HepG2 (cell line): Measurements from ENCODE around the gene PXMP4. TPM values are rescaled to one million over a fixed set of nuclear protein-coding genes. Genes with fewer than 3 reads are reported as not detected.

Experiments
- BRD4 ChIP-seq: sonication (generic); formaldehyde crosslinking; IDR thresholded peaks from 2 replicates; pipeline ENCODE4 v1.4.0; 2020; ENCODE audit warnings: missing genetic modification reagents
- CSRNP1 ChIP-seq: sonication (generic); formaldehyde crosslinking; IDR thresholded peaks from 2 replicates; pipeline ENCODE4 v1.8.1; 2023; ENCODE audit warnings: mild to moderate bottlenecking, missing genetic modification reagents
- FOXA1 ChIP-seq, 2 experiments: fragments of 450-650 bp in 1 of 2; sonication (generic) in 1 of 2; formaldehyde crosslinking in 1 of 2; IDR thresholded peaks; 2 replicates each; pipeline versions ENCODE4 v1.4.0 to v1.6.1; 2016 to 2020; ENCODE audit warnings: missing genetic modification reagents in 1 of 2
- MEIS2 ChIP-seq: sonication (generic); formaldehyde crosslinking; IDR thresholded peaks from 2 replicates; pipeline ENCODE4 v1.9.0; 2021; ENCODE audit warnings: mild to moderate bottlenecking, missing genetic modification reagents
- PATZ1 ChIP-seq: sonication (generic); formaldehyde crosslinking; IDR thresholded peaks from 2 replicates; pipeline ENCODE4 v1.4.0; 2020; ENCODE audit warnings: missing genetic modification reagents
- POLR2AphosphoS5 ChIP-seq: IDR thresholded peaks from 2 replicates; pipeline ENCODE4 v1.6.1; 2012; ENCODE audit warnings: low read depth, low read length
- PPARG ChIP-seq: conservative IDR thresholded peaks from 2 replicates; pipeline ENCODE4 v1.6.1; 2016; ENCODE audit warnings: missing biosample characterization, missing genetic modification reagents
- RFX1 ChIP-seq: fragments of 450-650 bp; IDR thresholded peaks from 2 replicates; pipeline ENCODE4 v1.6.1; 2017
- STAG1 ChIP-seq: sonication (generic); formaldehyde crosslinking; IDR thresholded peaks from 2 replicates; pipeline ENCODE4 v1.4.0; 2020; ENCODE audit warnings: missing genetic modification reagents
- THAP9 ChIP-seq: sonication (generic); formaldehyde crosslinking; IDR thresholded peaks from 2 replicates; pipeline ENCODE4; 2020; ENCODE audit warnings: missing genetic modification reagents, mild to moderate bottlenecking, borderline replicate concordance
- ZFY ChIP-seq: sonication (generic); formaldehyde crosslinking; IDR thresholded peaks from 2 replicates; pipeline ENCODE4 v1.4.0; 2020; ENCODE audit warnings: missing genetic modification reagents
- ZNF180 ChIP-seq: sonication (generic); formaldehyde crosslinking; IDR thresholded peaks from 2 replicates; pipeline ENCODE4 v1.4.0; 2020; ENCODE audit warnings: low read depth, missing genetic modification reagents, borderline replicate concordance
- ZNF317 ChIP-seq: sonication (generic); formaldehyde crosslinking; IDR thresholded peaks from 2 replicates; pipeline ENCODE4 v1.5.0; 2020; ENCODE audit warnings: mild to moderate bottlenecking, missing genetic modification reagents
- ZNF431 ChIP-seq: sonication (generic); formaldehyde crosslinking; IDR thresholded peaks from 2 replicates; pipeline ENCODE4 v1.9.0; 2022; ENCODE audit warnings: missing genetic modification reagents, low read depth, mild to moderate bottlenecking, borderline replicate concordance
- ZNF530 ChIP-seq: sonication (generic); formaldehyde crosslinking; IDR thresholded peaks from 2 replicates; pipeline ENCODE4 v1.5.0; 2020; ENCODE audit warnings: low read depth, mild to moderate bottlenecking, missing genetic modification reagents
- ZNF557 ChIP-seq: sonication (generic); formaldehyde crosslinking; IDR thresholded peaks from 2 replicates; pipeline ENCODE4 v1.4.0; 2020; ENCODE audit warnings: missing genetic modification reagents
- ZNF609 ChIP-seq: sonication (generic); formaldehyde crosslinking; IDR thresholded peaks from 2 replicates; pipeline ENCODE4 v1.4.0; 2020; ENCODE audit warnings: mild to moderate bottlenecking, missing genetic modification reagents, borderline replicate concordance
- polyA plus RNA-seq, 8 experiments: library from polyadenylated mRNA; depleted of rRNA in 3 of 8; stranded (reverse) in 7 of 8; unstranded in 1 of 8; fragments of >200 nt; fragmentation: Illumina TruSeq in 4 of 8; extraction: Trizol in 4 of 8; gene quantifications; 2 replicates each; pipeline versions ENCODE4 v1.2.1 to v1.2.3, GENCODE V29; 2011 to 2016; ENCODE audit warnings: low read depth in 4 of 8, missing spikeins in 1 of 8, mixed read lengths in 1 of 8; ENCODE audit not compliant: insufficient read depth in 1 of 8
- total RNA-seq, 5 experiments: library from RNA; depleted of rRNA; stranded (reverse); fragments of >200 nt; fragmentation: Illumina TruSeq; extraction: Trizol; gene quantifications; 2 replicates each; pipeline ENCODE4 v1.2.3, GENCODE V29; 2016; ENCODE audit warnings: low read depth in 1 of 5

PXMP4 gene
- total and polyA plus RNA-seq, 2 of the 13 experiments (the other 11 are each of a cell fraction or from before 2014, with no cell fraction given) = not detected

GRCh38 chr20:33670715-33671499 is 49.2 kb downstream of the PXMP4 start (continued):
- TF ChIP-seq ZNF609 (CRISPR knock-in tag) = no peak
- TF ChIP-seq THAP9 (CRISPR knock-in tag) = peak; percentile 46; the same call in 1 of the 2 replicates
- TF ChIP-seq PATZ1 (CRISPR knock-in tag) = no peak
- TF ChIP-seq STAG1 (CRISPR knock-in tag) = 0 out of 2 replicates have a peak, but pooled peaks have one; percentile 10
- no peak for TF ChIP-seq ZNF530 (CRISPR knock-in tag)
- no peak for TF ChIP-seq ZNF557 (CRISPR knock-in tag)
- no peak for TF ChIP-seq PPARG (CRISPR knock-in tag)
- TF ChIP-seq ZNF317 = no peak
- no peak for TF ChIP-seq FOXA1 (IDR thresholded peaks at IDR 0.05)
- peak; percentile 67; the same call in 1 of the 2 replicates for TF ChIP-seq FOXA1 (CRISPR knock-in tag; IDR thresholded peaks at IDR 0.05)
- TF ChIP-seq CSRNP1 (CRISPR knock-in tag) = no peak
- TF ChIP-seq RFX1 = no peak
- TF ChIP-seq ZFY (CRISPR knock-in tag) = peak; percentile 28; the same call in 1 of the 2 replicates
- 0 out of 2 replicates have a peak, but pooled peaks have one; percentile 26 for TF ChIP-seq ZNF431 (CRISPR knock-in tag)
- TF ChIP-seq BRD4 (CRISPR knock-in tag) = no peak
- 0 out of 2 replicates have a peak, but pooled peaks have one; percentile 17 for TF ChIP-seq POLR2AphosphoS5
- no peak for TF ChIP-seq ZNF180 (CRISPR knock-in tag)
- 0 out of 2 replicates have a peak, but pooled peaks have one; percentile 34 for TF ChIP-seq MEIS2 (CRISPR knock-in tag)
